ENCODE data around the gene SEC23IP. TPM values are rescaled to one million over a fixed set of nuclear protein-coding genes. Genes with fewer than 3 reads are reported as not detected.

Gene SEC23IP
- total RNA-seq, 3 donors from 2014 or later (not counting 1 experiment from before 2014, with no cell fraction given) = 45.1 to 54.5 (median 49.4) TPM

GRCh38 chr10:119858063-119858462 is 34.5 kb upstream of the SEC23IP start:
- Histone ChIP-seq H3K9me3 (ENCODE audit: control insufficient read depth, insufficient read depth, low read length) (no peaks in the 10 kb centered on the region), H3K27ac (ENCODE audit: low read length) (no peak overlapping the region), H3K27me3 (ENCODE audit: control insufficient read depth, insufficient read depth, low read length) (no peaks in the 10 kb centered on the region), H3K36me3 (ENCODE audit: control insufficient read depth, insufficient read depth, low read length) (peaks cover 33% of the 10 kb centered on the region), H3K4me1 (ENCODE audit: control insufficient read depth, insufficient read depth, low read length) (no peaks in the 10 kb centered on the region), H3K4me3 (ENCODE audit: low read length) (no peak overlapping the region)
- DNase-seq (no peak), ATAC-seq (no peak)
- peaks cover 6% of the 10 kb centered on the region for H3K36me3 Mint-ChIP-seq
- H3K4me1 Mint-ChIP-seq = peaks cover 27 to 32% of the 10 kb centered on the region in 2 donors
- intact Hi-C loops (cut with micrococcal nuclease) = no loop called here
- no peak overlapping the region for H3K27ac Mint-ChIP-seq
- TF ChIP-seq CTCF (IDR thresholded peaks at IDR 0.05) = no peak
- 88% methylated on average over 1 of the region's 1 CpG for WGBS (ENCODE audit: insufficient coverage)
- H3K27me3 Mint-ChIP-seq (ENCODE audit: low read depth in 2 of 2) = no peaks in the 10 kb centered on the region
- H3K9me3 Mint-ChIP-seq = no peaks in the 10 kb centered on the region
- H3K4me3 Mint-ChIP-seq = no peak overlapping the region

GRCh38 chr10:119859420-119860258 is 32.9 kb upstream of the SEC23IP start:
- peaks cover 17% of the 10 kb centered on the region for H3K36me3 Mint-ChIP-seq
- ATAC-seq = peak; percentile 62 to 65 (median 62)
- Histone ChIP-seq H3K27me3 (ENCODE audit: control insufficient read depth, insufficient read depth, low read length) (no peaks in the 10 kb centered on the region), H3K4me1 (ENCODE audit: control insufficient read depth, insufficient read depth, low read length) (no peaks in the 10 kb centered on the region), H3K9me3 (ENCODE audit: control insufficient read depth, insufficient read depth, low read length) (peaks cover 5% of the 10 kb centered on the region), H3K4me3 (ENCODE audit: low read length) (no peak overlapping the region), H3K36me3 (ENCODE audit: control insufficient read depth, insufficient read depth, low read length) (peaks cover 21% of the 10 kb centered on the region), H3K27ac (ENCODE audit: low read length) (no peak overlapping the region)
- DNase-seq = peak in 1 of 2 donors; percentile 74
- intact Hi-C loops (cut with micrococcal nuclease) = loop anchor here (1.0 kb wide), 2 partner anchors 109 to 173 kb away; no protein-coding TSS in a partner anchor
- peak; percentile 87 for TF ChIP-seq CTCF (IDR thresholded peaks at IDR 0.05)
- no peak overlapping the region for H3K4me3 Mint-ChIP-seq
- peaks cover 37 to 42% of the 10 kb centered on the region in 2 donors for H3K4me1 Mint-ChIP-seq
- WGBS (ENCODE audit: insufficient coverage) = 91% methylated on average over 1 of the region's 1 CpG
- H3K9me3 Mint-ChIP-seq = peaks cover 2 to 7% of the 10 kb centered on the region in 2 donors
- H3K27ac Mint-ChIP-seq = peak overlapping the region; percentile 39 to 45
- H3K27me3 Mint-ChIP-seq (ENCODE audit: low read depth in 2 of 2) = no peaks in the 10 kb centered on the region

GRCh38 chr10:119860866-119861607 is 31.5 kb upstream of the SEC23IP start:
- Mint-ChIP-seq H3K36me3 (peaks cover 14% of the 10 kb centered on the region), H3K27me3 (ENCODE audit: low read depth in 2 of 2) (no peaks in the 10 kb centered on the region), H3K4me3 (no peak overlapping the region), H3K27ac (peak overlapping the region; percentile 56 to 64), H3K9me3 (peaks cover 2 to 7% of the 10 kb centered on the region in 2 donors), H3K4me1 (peaks cover 39 to 46% of the 10 kb centered on the region in 2 donors)
- no peak for ATAC-seq
- TF ChIP-seq CTCF (IDR thresholded peaks at IDR 0.05) = no peak
- peaks cover 18% of the 10 kb centered on the region for H3K36me3 ChIP-seq (ENCODE audit: control insufficient read depth, insufficient read depth, low read length)
- H3K4me3 ChIP-seq (ENCODE audit: low read length) = no peak overlapping the region
- no peak for DNase-seq
- 76% methylated on average over 4 of the region's 7 CpGs for WGBS (ENCODE audit: insufficient coverage)
- no peaks in the 10 kb centered on the region for H3K4me1 ChIP-seq (ENCODE audit: control insufficient read depth, insufficient read depth, low read length)
- H3K27me3 ChIP-seq (ENCODE audit: control insufficient read depth, insufficient read depth, low read length) = no peaks in the 10 kb centered on the region
- peaks cover 5% of the 10 kb centered on the region for H3K9me3 ChIP-seq (ENCODE audit: control insufficient read depth, insufficient read depth, low read length)
- intact Hi-C loops (cut with micrococcal nuclease) = no loop called here
- H3K27ac ChIP-seq (ENCODE audit: low read length) = no peak overlapping the region

Data from natural killer cell (primary cell).